Measurements from ENCODE around the gene WDR1.
"Not testable (repeated sequence)": the region's sequence is repeated elsewhere in the genome, so short reads cannot be mapped to it uniquely, and the experiment has no call there.

The WDR1 gene

DNA sequence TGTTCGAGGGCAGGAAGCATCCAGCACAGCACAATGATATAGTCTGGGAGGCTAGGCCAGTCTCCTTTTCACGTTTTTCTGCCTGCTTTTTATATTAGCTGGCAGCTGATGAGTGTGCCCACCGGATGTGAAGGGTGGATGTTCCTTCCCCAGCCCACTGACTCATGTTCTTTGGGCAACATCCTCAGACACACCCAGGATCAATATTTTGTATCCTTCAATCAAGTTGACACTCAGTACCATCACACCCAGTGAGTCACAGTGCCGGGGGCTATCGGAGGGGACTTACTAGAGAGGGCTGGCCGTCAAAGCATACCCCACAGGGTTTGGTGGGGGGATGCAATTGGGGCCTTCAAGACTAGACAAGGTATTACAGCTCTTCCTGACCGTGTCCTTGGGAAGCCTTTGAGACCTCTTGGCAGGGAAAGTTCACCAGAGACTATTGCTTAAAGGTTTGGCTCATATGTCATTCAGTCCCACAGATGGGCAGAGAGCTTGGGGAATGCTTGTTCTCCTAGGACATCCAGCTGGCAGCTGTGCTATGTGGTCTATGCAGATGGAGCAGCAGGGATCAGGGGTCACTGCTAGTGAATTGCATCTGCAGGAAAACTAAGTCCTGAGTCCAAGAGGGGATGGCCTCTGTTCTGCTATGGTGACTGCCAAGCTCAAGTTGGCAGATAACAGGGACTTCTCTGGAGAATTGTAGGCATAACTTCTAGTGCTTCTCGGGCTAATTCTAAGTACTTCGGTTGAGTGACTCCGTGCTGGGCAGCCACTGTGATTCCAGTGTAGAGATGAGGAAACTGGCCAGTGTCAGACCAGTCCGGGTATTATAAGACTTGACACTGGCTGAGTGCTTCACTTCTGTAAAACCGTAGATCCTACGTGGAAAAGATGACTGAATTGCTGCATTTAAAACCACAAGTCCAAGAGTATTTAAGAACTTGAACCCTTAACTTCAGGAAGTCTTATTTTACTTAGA lies 12.9 kb upstream of the WDR1 start:
- Histone ChIP-seq H3K9ac (ENCODE audit: low read length) (no peak overlapping the region), H3K36me3 (ENCODE audit: control insufficient read depth, insufficient read depth, low read length) (no peaks in the 10 kb centered on the region), H3K4me1 (ENCODE audit: control insufficient read depth, insufficient read depth, low read length) (no peaks in the 10 kb centered on the region), H3K27me3 (ENCODE audit: control insufficient read depth, insufficient read depth, low read length) (peaks cover 8% of the 10 kb centered on the region), H3K4me3 (ENCODE audit: low read length) (no peak overlapping the region), H3K9me3 (ENCODE audit: control insufficient read depth, low read length) (no peaks in the 10 kb centered on the region)

- no peaks in the 10 kb centered on the region for H3K9me3 ChIP-seq (ENCODE audit: control insufficient read depth, low read length)
- no peak overlapping the region for H3K4me3 ChIP-seq (ENCODE audit: low read length)
- no peaks in the 10 kb centered on the region for H3K36me3 ChIP-seq (ENCODE audit: control insufficient read depth, insufficient read depth, low read length)
- H3K27me3 ChIP-seq (ENCODE audit: control insufficient read depth, insufficient read depth, low read length) = peaks cover 8% of the 10 kb centered on the region
- H3K4me1 ChIP-seq (ENCODE audit: control insufficient read depth, insufficient read depth, low read length) = no peaks in the 10 kb centered on the region
- no peak overlapping the region for H3K9ac ChIP-seq (ENCODE audit: low read length)
Observed at GRCh38 chr4:10128761-10129160, 12.2 kb upstream of the WDR1 start.

- H3K36me3 ChIP-seq (ENCODE audit: control insufficient read depth, insufficient read depth, low read length); H3K4me3 ChIP-seq (ENCODE audit: low read length); H3K27me3 ChIP-seq (ENCODE audit: control insufficient read depth, insufficient read depth, low read length); H3K9me3 ChIP-seq (ENCODE audit: control insufficient read depth, low read length); H3K4me1 ChIP-seq (ENCODE audit: control insufficient read depth, insufficient read depth, low read length); H3K9ac ChIP-seq (ENCODE audit: low read length): not testable (repeated sequence)
Observed at GRCh38 chr4:10127531-10127930, 10.9 kb upstream of the WDR1 start.

DNA sequence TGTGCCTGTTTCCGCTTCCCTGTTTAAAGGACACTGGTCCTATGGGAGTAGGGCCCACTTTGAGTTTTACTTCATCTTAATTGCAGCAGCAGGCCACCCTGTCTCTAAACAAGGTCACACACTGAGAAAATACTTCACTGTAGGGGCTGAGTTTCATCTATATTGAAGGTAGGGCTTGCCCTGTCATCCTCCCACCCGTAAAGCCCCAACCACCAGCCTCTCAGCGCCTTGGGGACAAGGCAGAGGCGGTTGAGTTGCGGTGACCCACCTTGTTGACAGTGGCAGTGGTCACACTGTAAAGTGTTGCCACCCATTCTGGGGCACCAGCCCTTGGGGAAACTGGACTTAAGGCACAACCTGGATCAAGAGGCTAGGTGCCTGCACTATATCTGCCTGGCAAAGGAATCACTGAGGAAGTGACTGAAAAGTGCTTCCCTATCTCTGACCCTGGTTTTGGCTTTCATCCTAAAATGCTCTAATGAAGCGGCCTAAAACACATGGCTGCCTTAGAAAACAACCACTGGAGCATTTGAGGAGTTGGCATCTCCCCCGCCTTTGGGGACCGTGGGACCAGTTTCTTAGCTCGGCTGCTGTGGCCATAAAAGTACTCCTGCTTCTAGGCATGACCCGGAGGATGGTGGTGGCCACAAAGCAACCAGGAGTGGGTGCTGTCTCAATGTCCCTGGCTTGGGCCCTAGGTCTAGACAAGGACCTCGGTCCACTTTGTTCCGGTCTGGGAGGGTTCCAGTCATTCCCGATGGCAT lies 7.8 kb upstream of the WDR1 start:
- Histone ChIP-seq H3K36me3 (ENCODE audit: control insufficient read depth, insufficient read depth, low read length) (no peaks in the 10 kb centered on the region), H3K27me3 (ENCODE audit: control insufficient read depth, insufficient read depth, low read length) (no peaks in the 10 kb centered on the region), H3K9ac (ENCODE audit: low read length) (no peak overlapping the region), H3K9me3 (ENCODE audit: control insufficient read depth, low read length) (no peaks in the 10 kb centered on the region), H3K4me1 (ENCODE audit: control insufficient read depth, insufficient read depth, low read length) (no peaks in the 10 kb centered on the region), H3K4me3 (ENCODE audit: low read length) (no peak overlapping the region)

DNA sequence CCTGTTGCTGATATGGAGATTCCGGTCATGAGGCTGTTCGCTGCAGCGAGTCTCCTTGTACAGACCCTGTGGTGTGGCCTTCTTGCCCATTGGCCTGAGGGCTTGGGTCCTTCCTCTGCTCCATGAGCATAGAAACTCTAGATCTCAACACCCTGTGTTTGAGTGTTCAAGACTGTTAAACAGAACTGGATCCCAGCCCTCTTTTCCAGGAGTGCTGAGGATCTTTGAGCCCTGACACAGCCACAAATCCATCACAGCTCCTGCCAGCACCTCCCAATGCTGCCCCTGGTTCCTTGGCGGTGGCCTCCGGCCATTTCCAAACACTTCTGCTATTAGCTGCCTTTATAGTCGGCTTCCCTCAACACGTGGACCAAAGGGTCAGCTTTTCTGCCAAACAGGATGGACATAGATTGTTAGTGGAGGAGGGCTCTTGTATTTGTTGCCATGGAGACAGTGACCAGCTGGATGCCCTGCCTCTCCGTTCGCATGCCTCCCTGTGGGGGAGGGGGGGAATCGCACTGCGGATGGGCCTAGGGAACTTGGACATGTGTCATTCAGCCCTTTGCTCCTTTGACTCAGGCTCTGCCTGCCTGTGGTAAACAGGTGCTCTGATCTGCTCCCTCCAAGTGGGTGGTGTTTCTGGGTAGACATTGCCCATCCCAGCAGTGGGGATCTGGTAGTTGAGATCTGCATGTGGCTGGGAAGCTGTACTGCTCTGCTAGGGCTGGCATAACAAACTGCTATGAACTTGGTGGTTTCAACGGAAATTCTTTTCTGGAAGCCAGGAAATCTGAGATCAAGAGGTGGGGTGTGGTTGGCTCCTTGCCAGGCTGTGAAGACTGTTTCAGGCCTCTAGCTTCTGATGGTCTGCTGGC lies 6.9 kb upstream of the WDR1 start:
- no peaks in the 10 kb centered on the region for H3K36me3 ChIP-seq (ENCODE audit: control insufficient read depth, insufficient read depth, low read length)
- peaks cover under 1% of the 10 kb centered on the region for H3K4me1 ChIP-seq (ENCODE audit: control insufficient read depth, insufficient read depth, low read length)
- H3K4me3 ChIP-seq (ENCODE audit: low read length) = no peak overlapping the region
- H3K9me3 ChIP-seq (ENCODE audit: control insufficient read depth, low read length) = no peaks in the 10 kb centered on the region
- no peak overlapping the region for H3K9ac ChIP-seq (ENCODE audit: low read length)
- H3K27me3 ChIP-seq (ENCODE audit: control insufficient read depth, insufficient read depth, low read length) = no peaks in the 10 kb centered on the region

GRCh38 chr4:10122236-10122932 lies 5.8 kb upstream of the WDR1 start:
- Histone ChIP-seq H3K4me3 (ENCODE audit: low read length) (no peak overlapping the region), H3K36me3 (ENCODE audit: control insufficient read depth, insufficient read depth, low read length) (no peaks in the 10 kb centered on the region), H3K9me3 (ENCODE audit: control insufficient read depth, low read length) (no peaks in the 10 kb centered on the region), H3K4me1 (ENCODE audit: control insufficient read depth, insufficient read depth, low read length) (peaks cover 11% of the 10 kb centered on the region), H3K27me3 (ENCODE audit: control insufficient read depth, insufficient read depth, low read length) (no peaks in the 10 kb centered on the region), H3K9ac (ENCODE audit: low read length) (no peak overlapping the region)

- Histone ChIP-seq H3K4me3 (ENCODE audit: low read length) (no peak overlapping the region), H3K9ac (ENCODE audit: low read length) (no peak overlapping the region), H3K27me3 (ENCODE audit: control insufficient read depth, insufficient read depth, low read length) (no peaks in the 10 kb centered on the region), H3K36me3 (ENCODE audit: control insufficient read depth, insufficient read depth, low read length) (no peaks in the 10 kb centered on the region), H3K4me1 (ENCODE audit: control insufficient read depth, insufficient read depth, low read length) (peaks cover 14% of the 10 kb centered on the region), H3K9me3 (ENCODE audit: control insufficient read depth, low read length) (no peaks in the 10 kb centered on the region)
Observed at GRCh38 chr4:10121568-10122208, 5.1 kb upstream of the WDR1 start.

DNA sequence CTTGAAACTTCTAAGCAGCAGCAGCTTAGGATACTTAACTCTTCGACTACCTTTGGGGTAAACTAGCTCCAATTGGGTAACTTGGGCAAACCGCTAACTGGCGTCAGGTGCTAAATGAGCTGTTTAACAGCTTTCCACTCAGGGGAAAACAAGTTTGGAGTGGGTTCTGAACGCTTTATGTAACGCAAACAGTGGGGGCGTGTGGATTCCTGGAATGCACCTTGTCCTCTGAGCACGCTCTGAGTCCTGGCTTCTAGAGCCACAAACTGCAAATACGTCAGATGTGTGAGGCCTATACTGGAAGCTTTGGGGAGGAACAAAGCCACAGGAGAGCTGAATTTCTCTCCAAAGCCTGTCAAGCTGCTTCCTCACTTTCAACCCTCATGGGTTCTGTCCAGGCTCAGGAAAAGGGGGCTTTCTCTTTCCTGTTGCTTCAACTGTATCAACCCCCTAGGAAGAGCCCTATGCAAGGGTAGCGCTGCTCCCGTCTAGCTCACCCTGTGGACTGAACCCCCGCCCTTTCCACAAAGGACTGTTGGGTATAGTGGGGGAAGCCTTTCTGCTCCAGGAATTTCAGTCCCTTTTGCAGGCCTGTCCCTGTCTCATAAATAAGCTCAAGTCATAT lies 4.5 kb upstream of the WDR1 start:
- no peak overlapping the region for H3K9ac ChIP-seq (ENCODE audit: low read length)
- H3K4me3 ChIP-seq (ENCODE audit: low read length) = no peak overlapping the region
- H3K4me1 ChIP-seq (ENCODE audit: control insufficient read depth, insufficient read depth, low read length) = peaks cover 14% of the 10 kb centered on the region
- H3K27me3 ChIP-seq (ENCODE audit: control insufficient read depth, insufficient read depth, low read length) = no peaks in the 10 kb centered on the region
- H3K9me3 ChIP-seq (ENCODE audit: control insufficient read depth, low read length) = no peaks in the 10 kb centered on the region
- no peaks in the 10 kb centered on the region for H3K36me3 ChIP-seq (ENCODE audit: control insufficient read depth, insufficient read depth, low read length)

DNA sequence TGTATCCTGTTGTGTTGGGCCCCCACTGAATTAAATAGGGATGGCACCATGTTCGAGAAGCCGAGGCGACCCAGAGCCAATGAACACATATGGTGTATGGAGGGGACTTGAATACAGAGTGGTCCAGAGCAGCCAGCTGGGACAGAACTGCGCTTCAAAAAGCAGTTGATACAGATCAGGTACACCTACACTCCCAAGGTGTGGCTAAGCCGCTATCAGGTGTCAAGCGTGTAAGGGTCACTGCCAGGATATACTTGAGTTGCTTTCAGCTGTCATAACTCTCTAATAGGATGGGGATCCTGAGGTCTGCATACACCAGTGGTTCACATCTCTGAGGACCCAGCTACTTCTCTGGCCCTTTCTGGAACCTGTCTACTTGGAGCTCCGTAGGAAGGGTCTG lies 3.2 kb upstream of the WDR1 start:
- H3K9ac ChIP-seq (ENCODE audit: low read length) = no peak overlapping the region
- no peak overlapping the region for H3K4me3 ChIP-seq (ENCODE audit: low read length)
- H3K4me1 ChIP-seq (ENCODE audit: control insufficient read depth, insufficient read depth, low read length) = peaks cover 22% of the 10 kb centered on the region
- H3K27me3 ChIP-seq (ENCODE audit: control insufficient read depth, insufficient read depth, low read length) = no peaks in the 10 kb centered on the region
- H3K36me3 ChIP-seq (ENCODE audit: control insufficient read depth, insufficient read depth, low read length) = peaks cover 10% of the 10 kb centered on the region
- no peaks in the 10 kb centered on the region for H3K9me3 ChIP-seq (ENCODE audit: control insufficient read depth, low read length)

DNA sequence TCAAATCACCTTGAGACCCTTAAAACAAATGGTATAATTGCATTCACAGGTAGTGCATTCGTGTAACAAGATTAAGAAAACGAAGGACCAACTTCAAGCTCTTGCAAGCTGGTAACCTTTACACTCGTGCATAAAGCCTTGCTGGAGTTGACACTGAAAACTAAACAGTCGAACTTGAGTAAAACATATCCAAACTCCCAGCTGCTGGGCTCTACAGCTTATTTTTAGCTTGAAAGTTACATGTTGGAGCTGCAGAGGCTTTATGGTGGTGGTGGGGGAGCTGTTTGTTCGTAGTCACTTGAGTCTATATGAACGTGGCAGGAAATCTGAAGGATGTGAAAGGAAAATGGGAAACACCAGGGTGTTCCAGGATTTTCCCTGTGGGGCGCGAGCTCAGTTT lies 2.7 kb upstream of the WDR1 start:
- Histone ChIP-seq H3K36me3 (ENCODE audit: control insufficient read depth, insufficient read depth, low read length) (peaks cover 11% of the 10 kb centered on the region), H3K9ac (ENCODE audit: low read length) (no peak overlapping the region), H3K27me3 (ENCODE audit: control insufficient read depth, insufficient read depth, low read length) (no peaks in the 10 kb centered on the region), H3K9me3 (ENCODE audit: control insufficient read depth, low read length) (no peaks in the 10 kb centered on the region), H3K4me3 (ENCODE audit: low read length) (no peak overlapping the region), H3K4me1 (ENCODE audit: control insufficient read depth, insufficient read depth, low read length) (peaks cover 26% of the 10 kb centered on the region)

All from mucosa of stomach (tissue), 1 donor.